Measurements from ENCODE around the gene SYNM.

- TF ChIP-seq POLR2A (IDR thresholded peaks at IDR 0.05) (no peak), CTCF (IDR thresholded peaks at IDR 0.05) (no peak)
Observed at GRCh38 chr15:99084965-99085364, 19.9 kb upstream of the SYNM start.
